HG03432 (cell line): ENCODE data around the gene NRP2.

Experiments
- ATAC-seq: cut with Tn5 transposase; IDR thresholded peaks from one replicate; pipeline ENCODE4 v1.9.1; 2021; ENCODE audit warnings: mild to moderate bottlenecking, moderate library complexity; ENCODE audit not compliant: unreplicated experiment

The NRP2 gene

DNA sequence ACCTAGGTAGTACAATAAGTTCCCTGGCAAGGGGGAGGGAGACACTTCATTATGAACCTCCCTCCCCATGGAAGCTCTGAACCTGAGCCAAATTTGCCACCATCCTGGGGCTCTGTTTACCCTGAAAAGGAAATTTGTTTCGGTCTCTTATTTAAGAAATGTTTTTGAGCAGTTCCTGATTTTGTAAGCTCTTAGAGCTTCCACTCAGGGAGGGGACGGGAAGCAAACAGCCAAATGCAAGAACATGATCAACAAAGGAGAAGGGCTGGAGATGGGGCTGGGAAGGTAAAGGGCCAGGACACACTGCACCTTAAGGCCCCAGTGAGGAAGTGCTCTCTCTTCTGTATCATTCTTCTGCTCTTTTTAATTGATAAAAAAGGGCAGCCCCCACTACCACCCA lies 117.9 kb downstream of the NRP2 start:
- ATAC-seq: no peak

DNA sequence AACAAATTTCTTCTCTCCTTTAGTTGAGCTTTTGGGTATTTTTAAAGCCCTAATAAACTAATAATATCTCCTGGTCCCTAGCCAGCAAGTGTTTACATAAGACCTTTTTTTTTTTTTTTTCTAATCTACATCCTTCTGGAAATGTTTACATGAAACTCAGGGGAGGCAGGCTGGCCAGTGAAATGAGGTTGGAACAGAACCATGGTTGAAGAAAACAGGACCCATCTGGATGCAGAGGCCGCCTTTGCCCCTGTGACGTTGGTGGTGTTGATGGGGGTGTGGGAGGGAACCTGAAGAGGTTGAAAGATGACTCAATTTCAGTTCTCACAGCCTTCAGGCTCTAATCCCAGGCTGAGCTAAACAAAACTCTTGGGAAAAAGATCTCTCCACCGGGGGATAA lies 118.5 kb downstream of the NRP2 start:
- no peak for ATAC-seq

DNA sequence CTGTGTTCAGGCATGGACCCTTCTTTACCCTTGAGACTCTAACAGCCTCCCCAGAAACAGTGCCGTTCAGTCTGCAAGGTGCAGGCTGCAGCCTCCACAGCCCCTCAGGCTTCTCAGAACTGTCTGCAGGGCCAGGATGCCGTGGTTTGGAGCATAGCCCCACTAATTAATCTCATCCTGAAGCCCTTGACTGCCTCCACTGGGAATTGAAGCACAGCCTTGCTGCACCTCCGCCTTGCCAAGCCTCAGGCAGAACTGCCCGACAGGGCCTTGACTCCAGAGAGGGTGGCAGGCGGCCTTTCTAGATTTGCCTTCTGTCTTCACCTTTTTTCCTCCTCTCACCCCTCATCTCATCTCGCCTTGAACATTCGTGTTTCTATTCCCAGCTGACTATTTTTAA lies 119.8 kb downstream of the NRP2 start:
- no peak for ATAC-seq

DNA sequence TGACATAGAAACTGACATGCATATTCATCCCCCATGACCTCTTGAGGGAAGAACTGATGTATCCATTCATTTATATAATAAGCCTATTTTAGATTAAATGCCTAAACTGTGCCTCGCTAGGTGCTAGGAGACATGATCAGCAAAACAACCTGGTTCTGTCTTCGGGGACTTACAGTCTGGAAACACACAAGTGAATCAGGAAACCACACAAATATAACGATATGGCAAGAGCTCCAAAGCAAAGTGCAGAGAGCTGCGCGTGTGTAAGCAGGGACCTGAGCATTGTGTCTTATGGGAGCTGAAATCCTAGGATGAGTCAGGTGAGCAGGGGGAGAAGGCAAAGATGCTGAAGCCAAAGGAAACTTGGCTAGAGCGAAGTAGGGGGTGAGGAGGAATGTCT lies 120.6 kb downstream of the NRP2 start:
- no peak for ATAC-seq

DNA sequence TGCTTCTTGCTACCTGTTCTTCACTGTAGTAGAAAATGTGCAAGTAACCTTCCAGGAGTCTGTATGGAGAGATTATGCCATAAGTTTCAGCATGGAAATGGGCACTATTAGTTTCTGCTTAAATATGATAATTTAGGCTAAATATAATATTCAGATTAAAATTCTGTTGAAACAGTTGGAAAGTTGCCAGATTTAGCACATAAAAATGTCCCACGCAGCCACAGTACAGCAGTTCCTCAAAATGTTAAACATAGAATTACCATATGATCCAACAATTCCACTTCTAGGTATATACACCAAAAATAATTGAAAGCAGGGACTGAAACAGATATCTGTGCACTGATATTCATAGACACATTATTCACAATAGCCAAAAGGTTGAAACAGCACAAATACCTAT lies 121.2 kb downstream of the NRP2 start:
- no peak for ATAC-seq

DNA sequence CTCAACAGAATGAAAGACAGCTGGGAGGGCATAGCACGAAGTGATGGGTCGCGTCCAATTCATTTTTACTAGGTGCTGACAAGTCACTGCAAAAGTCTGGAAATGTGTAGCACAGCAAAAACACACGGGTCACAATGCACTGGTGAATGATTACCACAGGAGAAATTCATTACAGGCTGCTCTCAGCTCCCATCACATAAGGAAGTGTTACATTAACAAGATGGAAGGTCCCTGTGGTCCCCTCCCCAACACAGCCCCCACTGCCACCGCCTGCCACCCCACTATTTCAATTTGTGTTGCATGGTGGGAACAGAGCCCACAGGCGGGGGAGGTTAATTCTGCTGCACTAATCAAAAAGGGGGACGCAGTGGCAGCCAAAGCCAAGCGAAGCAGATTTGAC lies 122.8 kb downstream of the NRP2 start:
- no peak for ATAC-seq

DNA sequence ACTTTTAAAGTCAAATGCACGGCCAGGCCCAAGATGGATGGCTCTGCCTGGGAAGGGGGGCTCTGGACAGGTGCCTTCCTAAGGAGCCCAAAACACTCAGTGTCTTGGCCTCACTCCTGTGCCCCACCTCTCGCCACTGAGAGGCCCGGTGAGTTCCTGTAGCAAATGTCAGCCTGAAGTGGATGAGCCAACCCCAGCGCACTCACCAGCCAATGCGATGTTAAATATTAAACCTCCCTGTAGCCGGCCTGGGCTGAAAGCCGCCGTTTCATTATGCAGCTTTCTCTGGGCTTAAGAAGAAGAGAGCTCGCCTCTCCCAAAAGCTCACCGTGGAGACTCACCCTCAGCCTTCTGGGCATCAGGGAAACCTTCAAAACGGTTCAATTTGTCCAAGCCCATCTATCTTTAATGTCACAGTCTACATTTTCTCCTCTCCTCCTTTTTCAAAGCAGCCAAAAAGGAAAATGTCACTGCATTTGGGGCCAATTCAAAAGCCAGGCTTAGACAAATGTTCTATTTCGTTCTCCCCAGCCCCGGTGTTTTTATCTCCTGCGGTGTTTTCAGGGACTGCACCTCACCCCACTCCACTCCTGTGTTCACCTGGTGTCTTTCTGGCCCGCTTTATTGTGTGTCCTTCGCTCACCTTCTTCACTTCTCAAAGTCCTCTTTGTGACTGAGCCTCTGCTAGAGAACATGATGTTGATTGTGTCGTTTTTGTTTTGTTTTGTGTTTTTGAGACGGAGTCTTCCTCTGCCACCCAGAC lies 124.0 kb downstream of the NRP2 start:
- no peak for ATAC-seq

DNA sequence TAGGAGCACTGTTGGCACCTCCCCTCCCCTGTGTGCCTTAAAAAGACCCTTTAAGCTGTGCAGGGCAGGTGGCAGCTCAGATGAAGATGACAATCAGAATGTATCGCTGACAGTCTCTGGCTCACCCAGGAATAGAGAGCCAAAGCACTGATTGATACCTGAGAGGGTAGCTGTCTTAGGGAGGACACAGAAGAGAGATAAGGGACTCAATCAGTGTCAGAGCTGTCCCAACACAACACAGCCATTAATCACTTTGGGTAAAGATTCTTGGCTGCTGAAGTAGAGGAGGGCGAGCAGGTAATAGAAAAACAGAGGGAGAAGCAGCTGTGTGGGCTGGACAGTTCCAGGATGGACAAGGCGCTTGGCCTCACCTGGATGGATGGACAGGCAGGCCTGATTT lies 124.9 kb downstream of the NRP2 start:
- no peak for ATAC-seq

DNA sequence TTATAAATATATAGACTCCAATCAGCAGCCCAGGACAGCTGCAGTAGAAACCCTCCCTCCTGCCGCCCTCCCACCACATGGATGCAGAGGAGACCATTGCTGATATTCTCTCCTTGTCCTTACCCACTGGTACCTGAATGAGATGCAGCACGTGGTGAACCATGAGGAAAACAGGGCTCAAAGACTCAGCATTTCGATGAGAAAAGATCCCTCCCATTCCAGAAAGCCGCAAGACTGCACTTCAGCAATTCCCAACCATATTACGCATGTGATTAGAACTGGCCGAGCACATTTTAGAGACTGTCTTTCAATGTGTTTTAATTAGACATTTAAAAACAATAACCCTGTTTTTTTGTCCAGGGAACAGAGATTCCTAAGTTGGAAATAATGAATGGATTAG lies 125.5 kb downstream of the NRP2 start:
- ATAC-seq: no peak

DNA sequence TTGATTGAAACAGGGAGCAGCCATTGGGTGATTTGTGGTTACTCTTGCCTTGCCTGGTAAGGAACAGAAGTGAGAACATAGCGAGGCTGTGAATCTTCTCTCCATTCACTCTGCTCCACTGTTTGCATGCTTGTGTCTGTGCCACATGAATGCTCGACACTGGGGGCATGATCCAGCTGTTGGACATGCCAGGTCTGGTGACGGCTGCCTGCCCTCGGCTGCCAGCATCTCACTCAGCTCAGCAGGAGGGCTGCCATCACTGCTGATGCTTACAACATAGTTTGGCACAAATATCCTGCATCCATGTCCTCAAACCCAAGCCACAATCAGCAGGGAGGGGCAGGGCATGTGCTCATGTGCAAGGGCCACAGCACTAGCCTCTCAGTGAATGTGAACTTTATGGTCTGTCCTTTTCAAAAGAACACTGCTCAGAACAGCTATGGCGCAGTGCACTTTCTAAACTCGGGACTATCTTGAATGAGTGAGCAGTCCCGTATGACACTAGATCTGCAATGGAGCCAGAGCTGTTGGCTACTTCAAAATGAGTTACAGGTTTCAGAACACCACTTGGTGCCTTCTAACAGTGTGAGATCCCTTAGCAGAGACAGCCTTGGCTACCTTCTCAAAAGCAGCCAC lies 126.3 kb downstream of the NRP2 start:
- ATAC-seq: no peak

DNA sequence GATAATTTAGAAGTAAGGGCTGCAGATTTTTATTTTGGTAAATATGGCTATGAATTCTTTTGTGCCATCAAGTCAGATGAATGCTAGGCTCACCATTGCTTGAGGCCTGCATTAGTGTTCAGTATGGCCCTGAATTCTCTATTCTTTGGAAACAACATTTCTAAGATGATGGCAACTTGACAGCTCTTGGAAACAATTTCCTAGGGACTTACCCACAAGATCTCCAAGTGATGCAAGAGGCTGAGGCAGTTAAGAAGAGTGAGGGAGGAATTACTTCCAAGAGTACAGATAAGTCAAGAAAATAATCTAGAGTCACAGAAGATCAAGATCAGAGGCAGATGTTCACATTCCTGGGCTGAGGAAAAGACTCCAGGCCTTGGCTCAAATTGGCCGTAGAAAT lies 129.1 kb downstream of the NRP2 start:
- ATAC-seq: no peak

DNA sequence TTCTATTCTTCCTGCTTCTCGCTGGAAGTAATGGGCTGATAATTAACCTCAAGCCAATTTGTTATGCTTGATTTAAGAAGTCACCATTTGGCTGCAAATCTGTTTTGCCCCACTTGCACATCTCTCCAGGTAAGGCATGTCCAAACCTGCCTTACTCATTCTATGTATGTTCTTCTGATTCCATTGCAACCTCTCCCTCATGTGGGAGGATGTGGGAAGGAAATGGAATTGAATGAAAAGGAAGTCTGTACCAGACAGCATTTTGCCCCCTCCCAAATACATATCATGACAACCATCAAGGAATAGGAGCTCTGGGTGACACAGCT lies 131.7 kb downstream of the NRP2 start:
- peak; percentile 12 for ATAC-seq

DNA sequence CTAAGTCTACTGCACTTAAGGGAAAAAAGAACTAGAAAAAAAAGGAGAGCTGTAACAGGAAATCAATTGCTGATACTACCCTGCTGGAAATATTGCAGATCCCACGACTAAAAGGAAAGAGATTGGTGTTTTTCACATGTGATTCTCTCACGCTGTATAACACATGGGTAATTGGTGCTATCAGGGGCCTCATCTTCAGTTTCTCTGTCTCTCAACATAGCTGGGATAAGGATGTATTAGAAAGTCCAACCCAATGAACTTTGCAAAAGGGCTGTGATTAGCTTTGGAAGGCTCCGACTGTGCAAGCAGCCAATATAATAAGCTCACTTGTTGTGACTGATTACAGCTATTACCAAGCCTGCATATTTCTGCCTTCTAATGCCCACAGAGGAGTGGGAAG lies 133.4 kb downstream of the NRP2 start:
- ATAC-seq: no peak

DNA sequence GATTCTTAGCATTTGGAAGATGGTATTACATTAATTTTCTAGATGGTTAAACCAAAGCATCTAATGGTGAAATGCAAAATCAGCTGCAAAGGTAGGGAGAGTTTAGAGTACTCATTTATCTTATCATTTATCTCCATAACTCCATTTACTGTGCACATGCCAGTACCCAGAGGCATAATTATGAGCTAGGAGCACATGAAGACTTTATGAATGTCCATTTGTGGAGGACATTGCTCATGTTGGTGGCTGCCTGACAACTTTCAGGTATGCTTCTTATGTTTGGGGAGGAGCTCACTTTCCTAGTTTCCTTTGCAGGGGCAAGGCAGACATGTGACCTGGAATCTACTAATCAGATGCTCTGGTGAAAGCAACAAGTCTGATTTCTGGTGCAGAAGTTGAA lies 134.0 kb downstream of the NRP2 start:
- ATAC-seq: no peak

DNA sequence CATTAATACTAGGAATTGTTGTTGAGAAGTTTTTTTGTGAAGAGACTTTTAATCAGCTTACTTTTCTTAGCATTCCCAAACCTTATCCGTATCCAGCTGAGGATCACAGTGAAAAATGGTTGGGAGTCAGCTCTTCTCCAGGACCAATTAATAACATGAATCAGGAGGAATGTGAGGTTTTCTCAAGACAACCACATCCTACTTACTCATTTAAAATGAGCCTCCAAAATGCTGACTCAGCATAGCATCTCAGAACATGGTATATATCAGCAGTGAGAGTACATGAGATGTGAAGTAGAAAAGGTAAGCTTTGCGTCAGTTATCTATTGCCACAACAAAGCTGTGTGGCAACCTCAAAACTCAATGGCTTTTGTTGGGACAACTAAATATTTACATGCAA lies 140.3 kb downstream of the NRP2 start:
- no peak for ATAC-seq

DNA sequence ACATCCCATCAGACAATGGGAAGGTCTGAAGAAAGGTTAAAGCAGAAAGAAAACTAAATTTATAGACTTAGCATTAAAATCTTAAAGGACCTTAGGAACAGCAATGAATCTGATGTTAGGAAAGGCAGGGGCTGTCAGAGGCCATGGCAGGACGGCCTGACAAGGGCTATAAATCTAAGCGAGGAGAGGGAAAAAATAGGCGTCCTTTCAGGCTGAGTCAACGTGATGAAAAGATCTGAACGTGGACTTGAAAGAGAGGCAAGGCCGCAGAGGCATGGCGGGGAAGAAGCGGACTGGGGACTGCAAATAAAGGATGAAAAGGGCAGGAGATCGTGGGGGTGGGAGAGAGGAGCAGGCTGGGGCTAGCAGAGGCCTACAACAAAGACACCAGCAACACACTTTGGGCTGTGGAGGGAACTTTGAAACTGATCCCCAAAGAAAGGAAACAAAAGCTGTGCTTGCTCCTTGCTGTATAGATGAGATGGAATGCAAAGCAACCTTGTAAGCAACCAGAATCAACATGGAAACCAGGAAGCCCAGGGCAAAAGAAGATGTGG lies 145.6 kb downstream of the NRP2 start:
- no peak for ATAC-seq

DNA sequence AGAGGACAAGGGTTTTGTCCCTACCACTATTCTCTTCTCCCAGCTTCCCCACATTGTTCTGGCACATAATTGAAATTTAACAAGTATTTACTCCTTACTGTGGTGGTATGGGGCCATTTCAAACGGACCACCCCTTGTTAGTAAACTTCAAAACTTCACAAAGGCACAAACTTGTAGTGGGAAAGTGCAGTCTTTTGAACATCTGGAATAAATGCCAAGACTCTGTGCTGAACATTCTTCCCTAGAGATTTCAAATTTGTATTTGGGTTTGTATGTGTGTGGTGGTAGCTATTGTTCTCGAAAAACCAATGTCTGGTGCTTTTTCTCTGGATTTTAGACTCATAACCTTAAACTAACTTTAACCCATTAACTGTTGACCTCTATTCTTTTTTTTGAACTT lies 151.6 kb downstream of the NRP2 start:
- ATAC-seq: no peak

DNA sequence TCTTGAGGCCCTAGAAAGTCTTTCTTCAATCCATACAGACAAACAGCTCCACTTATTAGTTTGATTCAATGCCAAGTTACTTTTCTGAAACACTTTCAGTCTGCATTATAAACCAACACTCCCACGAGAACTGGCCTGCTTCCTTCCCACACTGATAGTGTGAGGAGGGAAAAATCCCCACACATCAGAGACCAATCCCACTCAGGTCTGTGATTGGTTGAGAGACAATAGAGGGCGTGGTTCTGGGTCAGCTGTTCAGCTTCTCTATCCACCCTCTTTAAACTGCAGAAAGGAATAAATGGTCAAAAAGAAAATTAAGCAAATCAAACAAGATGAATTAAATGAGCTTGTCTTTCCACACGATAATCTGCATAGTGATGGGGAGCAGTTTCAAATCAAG lies 152.5 kb downstream of the NRP2 start:
- ATAC-seq: peak; percentile 69

DNA sequence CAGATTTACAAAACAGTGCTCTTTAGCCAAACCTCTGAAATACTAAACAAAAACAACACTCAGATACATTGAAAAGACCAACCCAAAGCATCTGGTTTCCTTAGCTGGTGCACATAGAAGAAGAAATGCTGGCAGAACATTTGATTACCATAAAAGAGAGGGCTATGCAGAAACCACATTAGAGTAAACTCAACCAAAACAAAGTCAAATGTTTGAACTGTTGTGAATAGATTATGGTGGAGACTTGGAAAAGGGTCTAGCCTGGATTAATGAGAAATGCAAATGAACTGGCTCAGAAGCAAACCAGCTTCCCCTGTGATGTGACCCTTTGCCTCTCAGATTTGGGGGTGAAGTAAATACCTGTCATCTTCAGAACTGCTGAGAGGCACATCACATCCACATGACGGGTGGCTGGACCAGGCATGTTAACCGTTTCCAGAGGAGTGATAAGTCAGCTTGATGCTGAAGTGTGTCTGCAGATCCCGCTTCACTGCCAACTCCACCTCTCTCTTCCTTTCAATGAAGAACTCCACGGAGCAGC lies 153.0 kb downstream of the NRP2 start:
- ATAC-seq: no peak

DNA sequence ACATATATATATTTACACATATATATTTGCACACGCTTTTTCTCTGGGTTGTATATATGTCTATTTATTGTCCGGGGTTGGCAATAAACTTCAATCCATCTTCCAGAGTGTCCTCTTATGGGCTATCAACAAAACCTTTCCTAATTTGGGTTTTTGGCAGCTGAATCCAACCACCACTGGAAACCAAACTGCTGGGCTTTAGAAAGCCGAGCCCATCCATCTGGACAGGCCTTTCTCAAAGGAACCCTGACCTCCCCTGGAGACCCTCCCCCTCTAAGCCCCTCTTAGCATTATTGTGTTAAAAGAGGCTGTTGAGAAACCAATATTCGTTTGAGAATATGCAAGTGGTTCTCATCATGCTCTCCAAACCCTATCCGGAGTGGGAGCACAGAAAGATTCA lies 153.6 kb downstream of the NRP2 start:
- no peak for ATAC-seq

DNA sequence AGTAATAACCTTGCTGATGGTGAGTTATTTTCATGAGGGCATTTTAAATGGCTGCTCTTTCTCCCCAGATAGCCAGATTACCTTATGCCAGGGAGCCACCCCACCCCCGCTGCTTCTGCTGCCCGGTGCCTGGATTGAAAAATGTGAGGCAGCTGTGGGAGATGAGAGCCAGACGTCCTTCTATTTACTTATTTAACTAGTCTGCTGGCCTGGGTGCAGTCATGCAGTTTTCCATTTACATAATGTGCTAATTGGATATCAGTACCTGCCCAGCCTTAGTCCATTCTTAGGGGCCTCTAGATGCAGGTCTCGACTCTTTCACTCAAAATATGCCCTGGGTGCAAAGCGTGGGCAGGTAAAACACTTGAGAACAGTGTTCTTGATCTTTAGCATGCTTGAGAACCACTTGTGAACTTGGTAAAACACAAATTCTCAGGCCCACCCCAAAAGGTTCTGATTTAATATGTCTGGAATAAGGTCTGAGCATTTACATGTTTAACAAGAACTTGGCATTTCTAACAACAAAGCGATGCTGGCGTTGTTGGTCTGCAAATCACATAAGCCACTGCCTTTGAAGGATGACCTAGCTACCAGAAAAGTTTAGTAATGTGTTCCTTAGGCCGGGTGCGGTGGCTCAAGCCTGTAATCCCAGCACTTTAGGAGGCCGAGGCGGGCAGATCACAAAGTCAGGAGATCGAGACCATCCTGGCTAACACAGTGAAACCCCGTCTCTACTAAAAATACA lies 154.3 kb downstream of the NRP2 start:
- ATAC-seq: no peak

DNA sequence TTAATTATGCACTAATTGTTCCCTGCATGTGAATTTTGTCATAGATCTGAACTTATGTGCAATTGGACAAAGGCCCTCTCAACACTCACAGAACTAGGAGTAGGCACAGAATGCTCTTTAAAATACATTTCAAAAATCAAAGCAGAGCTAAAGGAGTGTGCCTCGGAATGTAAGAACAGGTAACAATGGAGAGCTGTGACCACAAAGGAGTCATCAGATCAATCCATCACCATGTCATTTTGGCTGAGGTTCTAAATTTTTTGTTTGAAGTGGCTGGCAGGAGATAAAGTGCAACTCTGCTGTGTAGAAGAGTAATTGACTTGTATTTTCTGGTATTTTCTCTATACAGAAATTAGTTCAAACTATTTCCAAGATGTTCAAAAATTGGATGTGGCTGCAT lies 155.4 kb downstream of the NRP2 start:
- no peak for ATAC-seq
